Measurements from ENCODE around the gene YKT6. TPM values are rescaled to one million over a fixed set of nuclear protein-coding genes. Genes with fewer than 3 reads are reported as not detected.

Gene YKT6
- total RNA-seq, 4 donors from 2014 or later: 51.7 to 90.0 (median 60.2) TPM

- WGBS, 2 donors: 87 to 95% methylated on average over 7 of the region's 7 CpGs
- TF ChIP-seq POLR2A (IDR thresholded peaks at IDR 0.05) (no peak), CTCF (IDR thresholded peaks at IDR 0.05) (no peak)
- intact Hi-C loops (cut with DNase I): no loop called here
- no peak overlapping the region for H3K27ac ChIP-seq
- no peak overlapping the region for H3K4me3 ChIP-seq (replicated peaks in 1 of 3)
- H3K4me1 ChIP-seq: peaks cover 0 to 3% of the 10 kb centered on the region in 2 donors
- H3K36me3 ChIP-seq: no peaks in the 10 kb centered on the region
- no peak for DNase-seq
- no peaks in the 10 kb centered on the region for H3K9me3 ChIP-seq
- no peaks in the 10 kb centered on the region for H3K27me3 ChIP-seq
These were observed 7.6 kb upstream of the YKT6 start for GRCh38 chr7:44193011-44193802.

GRCh38 chr7:44194069-44194468 is 6.7 kb upstream of the YKT6 start:
- Histone ChIP-seq H3K4me3 (replicated peaks in 1 of 3) (no peak overlapping the region), H3K4me1 (peaks cover 0 to under 1% of the 10 kb centered on the region in 2 donors), H3K9me3 (no peaks in the 10 kb centered on the region), H3K36me3 (no peaks in the 10 kb centered on the region), H3K27ac (no peak overlapping the region), H3K27me3 (no peaks in the 10 kb centered on the region)
- TF ChIP-seq POLR2A (IDR thresholded peaks at IDR 0.05) (no peak), CTCF (IDR thresholded peaks at IDR 0.05) (no peak)
- DNase-seq: no peak
- intact Hi-C loops (cut with DNase I): no loop called here
- 66 to 69% methylated on average over 2 of the region's 2 CpGs for WGBS, 2 donors

DNA sequence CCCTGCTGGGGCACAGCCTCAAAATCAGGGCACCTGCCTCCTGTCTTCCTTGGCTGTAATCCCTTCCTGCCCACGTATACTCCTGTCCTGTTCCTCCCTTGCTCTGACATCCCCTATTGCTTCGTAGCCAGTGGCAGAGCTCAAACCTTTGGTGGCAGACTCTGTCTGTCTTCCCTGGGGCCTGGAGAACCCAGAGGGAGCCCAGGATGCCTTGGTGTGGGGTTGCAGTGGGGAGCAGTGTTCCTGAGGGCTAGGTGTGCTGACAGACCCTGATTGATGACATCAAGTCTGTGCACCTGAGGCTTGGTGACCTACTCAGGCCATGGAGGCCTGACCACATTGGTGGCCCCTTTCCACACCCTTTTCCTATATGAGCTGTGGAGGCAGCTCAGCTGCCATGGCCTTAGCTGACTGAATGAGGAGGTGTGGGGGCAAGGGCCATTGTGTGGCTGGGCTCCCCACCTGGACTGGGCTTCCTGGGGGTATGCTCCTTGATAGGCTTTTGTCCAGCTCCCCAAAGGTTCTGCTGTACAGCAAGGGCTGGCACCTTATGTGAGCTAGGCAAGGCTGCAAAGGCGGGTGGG is 6.1 kb upstream of the YKT6 start:
- intact Hi-C loops (cut with DNase I): no loop called here
- 66 to 95% methylated on average over 3 of the region's 3 CpGs for WGBS, 2 donors

DNA sequence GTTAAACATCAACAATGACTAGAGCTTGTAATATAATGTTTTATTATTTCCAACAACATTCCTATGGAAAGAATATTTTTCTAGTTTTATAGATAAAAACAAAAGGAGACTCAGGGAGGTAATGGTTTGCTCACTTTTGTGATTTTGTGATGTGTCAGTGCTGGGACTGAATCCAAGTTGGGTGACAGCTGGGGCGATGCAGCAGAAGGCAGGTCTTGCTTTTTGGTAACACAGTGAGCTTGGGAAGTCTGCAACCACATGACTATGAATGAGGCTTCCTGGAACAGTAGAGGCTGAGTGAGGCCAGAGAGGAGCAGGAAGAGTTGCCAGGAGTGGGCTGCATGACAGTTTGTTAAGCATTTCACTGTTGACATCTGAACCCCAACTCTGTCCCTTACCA is 4.9 kb upstream of the YKT6 start:
- intact Hi-C loops (cut with DNase I): no loop called here
- no peak for DNase-seq
- WGBS, 2 donors: 44 to 62% methylated on average over 1 of the region's 1 CpG
- TF ChIP-seq POLR2A (IDR thresholded peaks at IDR 0.05) (no peak), CTCF (IDR thresholded peaks at IDR 0.05) (no peak)
- Histone ChIP-seq H3K4me3 (replicated peaks in 1 of 3) (no peak overlapping the region), H3K9me3 (no peaks in the 10 kb centered on the region), H3K27ac (no peak overlapping the region), H3K27me3 (no peaks in the 10 kb centered on the region), H3K36me3 (no peaks in the 10 kb centered on the region), H3K4me1 (no peaks in the 10 kb centered on the region)

More for the DNA sequence above, 6.1 kb upstream of the YKT6 start:
- TF ChIP-seq CTCF (IDR thresholded peaks at IDR 0.05) (no peak), POLR2A (IDR thresholded peaks at IDR 0.05) (no peak)
- H3K27ac ChIP-seq: no peak overlapping the region
- no peaks in the 10 kb centered on the region for H3K9me3 ChIP-seq
- no peaks in the 10 kb centered on the region for H3K36me3 ChIP-seq
- DNase-seq: no peak
- H3K27me3 ChIP-seq: no peaks in the 10 kb centered on the region
- H3K4me3 ChIP-seq (replicated peaks in 1 of 3): no peak overlapping the region
- H3K4me1 ChIP-seq: no peaks in the 10 kb centered on the region

DNA sequence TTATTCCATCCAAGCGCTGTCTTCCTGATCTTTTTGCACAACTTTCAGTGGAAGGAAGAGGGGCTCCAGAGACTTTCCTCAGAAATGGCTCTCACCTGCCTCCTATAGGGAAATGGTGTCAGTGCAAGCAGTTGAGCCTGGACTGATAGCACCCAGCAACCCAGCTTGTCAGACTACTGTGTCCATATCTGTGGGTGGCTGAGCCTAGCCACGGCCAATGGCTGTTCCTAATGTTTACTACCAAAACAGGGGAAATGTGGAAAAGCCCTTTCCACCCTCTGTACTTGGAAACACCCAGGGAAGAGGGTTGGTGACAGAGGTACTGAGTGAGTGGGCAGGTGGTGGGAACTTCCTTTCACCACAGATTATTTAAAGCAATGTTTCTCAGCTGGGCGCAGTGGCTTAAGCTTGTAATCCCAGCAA is 4.3 kb upstream of the YKT6 start:
- TF ChIP-seq POLR2A (IDR thresholded peaks at IDR 0.05) (no peak), CTCF (IDR thresholded peaks at IDR 0.05) (peak in 5 of 6 experiments; percentile 20 to 67 (median 63))
- H3K4me1 ChIP-seq: peaks cover 0 to 2% of the 10 kb centered on the region in 2 donors
- H3K27me3 ChIP-seq: no peaks in the 10 kb centered on the region
- intact Hi-C loops (cut with DNase I): no loop called here
- peak; percentile 36 for DNase-seq
- H3K36me3 ChIP-seq: no peaks in the 10 kb centered on the region
- 41 to 43% methylated on average over 3 of the region's 3 CpGs for WGBS, 2 donors
- H3K4me3 ChIP-seq (replicated peaks in 1 of 3): no peak overlapping the region
- no peak overlapping the region for H3K27ac ChIP-seq
- no peaks in the 10 kb centered on the region for H3K9me3 ChIP-seq

Data from thyroid gland (tissue), 4 donors.